Liver (tissue), 9 donors: ENCODE results near the gene NOTCH1. TPM values are rescaled to one million over a fixed set of nuclear protein-coding genes. Genes with fewer than 3 reads are reported as not detected.

Experiments
- DNase-seq: peaks from one replicate; pipeline ENCODE4 v3.0.0-alpha.2; 2017; ENCODE audit warnings: low spot score
- H3K27ac ChIP-seq, 2 donors: one replicate each; pipeline ENCODE4 v1.7.0; 2013; ENCODE audit warnings: inconsistent platforms in 2 of 2, low read length in 2 of 2, control low read depth in 1 of 2, low read depth in 1 of 2, mild to moderate bottlenecking in 1 of 2
- H3K27me3 ChIP-seq, 4 donors: one replicate each; pipeline versions ENCODE4 v1.6.1 to v1.7.0; 2013; ENCODE audit warnings: low read length in 3 of 4, inconsistent platforms in 1 of 4, mild to moderate bottlenecking in 1 of 4, moderate library complexity in 1 of 4; ENCODE audit not compliant: control insufficient read depth in 4 of 4, insufficient read depth in 4 of 4
- H3K36me3 ChIP-seq, 4 donors: one replicate each; pipeline versions ENCODE4 v1.6.1 to v1.7.0; 2013; ENCODE audit warnings: low read length in 3 of 4, mild to moderate bottlenecking in 3 of 4, low read depth in 1 of 4, moderate library complexity in 1 of 4; ENCODE audit not compliant: control insufficient read depth in 4 of 4, insufficient read depth in 3 of 4
- H3K4me1 ChIP-seq, 4 donors: one replicate each; pipeline versions ENCODE4 v1.6.1 to v1.7.0; 2013; ENCODE audit warnings: low read length in 3 of 4, mild to moderate bottlenecking in 3 of 4, moderate library complexity in 1 of 4; ENCODE audit not compliant: control insufficient read depth in 4 of 4, insufficient read depth in 4 of 4
- H3K4me3 ChIP-seq, 3 donors: one replicate each; pipeline versions ENCODE4 v1.6.1 to v1.7.0; 2013; ENCODE audit warnings: low read length in 3 of 3, control low read depth in 1 of 3, low read depth in 1 of 3, mild to moderate bottlenecking in 1 of 3
- H3K9ac ChIP-seq, 2 donors: one replicate each; pipeline ENCODE4 v1.7.0; 2013; ENCODE audit warnings: low read length in 2 of 2, mild to moderate bottlenecking in 2 of 2, moderate library complexity in 2 of 2, control low read depth in 1 of 2, low read depth in 1 of 2
- H3K9me3 ChIP-seq, 4 donors: one replicate each; pipeline versions ENCODE4 v1.6.1 to v1.7.0; 2013; ENCODE audit warnings: low read length in 3 of 4; ENCODE audit not compliant: control insufficient read depth in 4 of 4
- EGR1 ChIP-seq, 2 donors: IDR thresholded peaks; 2 replicates each; pipeline ENCODE4 v1.6.1; 2016 to 2018; ENCODE audit warnings: antibody characterized with exemption in 2 of 2, low read depth in 2 of 2
- FOXA1 ChIP-seq: IDR thresholded peaks from 2 replicates; pipeline ENCODE4 v1.6.1; 2016; ENCODE audit warnings: antibody characterized with exemption
- FOXA2 ChIP-seq: IDR thresholded peaks from 2 replicates; pipeline ENCODE4 v1.6.1; 2016; ENCODE audit warnings: antibody characterized with exemption
- GABPA ChIP-seq, 2 donors: IDR thresholded peaks in 1 of 2; conservative IDR thresholded peaks in 1 of 2; 2 replicates each; pipeline ENCODE4 v1.6.1; 2016; ENCODE audit warnings: antibody characterized with exemption in 2 of 2, mild to moderate bottlenecking in 1 of 2, moderate library complexity in 1 of 2
- HNF4A ChIP-seq, 2 donors: conservative IDR thresholded peaks; 2 replicates each; pipeline ENCODE4 v1.6.1; 2016; ENCODE audit warnings: antibody characterized with exemption in 2 of 2, mild to moderate bottlenecking in 2 of 2
- HNF4G ChIP-seq: IDR thresholded peaks from 2 replicates; pipeline ENCODE4 v1.6.1; 2016; ENCODE audit warnings: antibody characterized with exemption
- JUND ChIP-seq, 2 donors: IDR thresholded peaks; 2 replicates each; pipeline ENCODE4 v1.6.1; 2016; ENCODE audit warnings: antibody characterized with exemption in 2 of 2
- NR2F2 ChIP-seq: IDR thresholded peaks from 2 replicates; pipeline ENCODE4 v1.6.1; 2016; ENCODE audit warnings: antibody characterized with exemption
- RXRA ChIP-seq, 2 donors: IDR thresholded peaks; 2 replicates each; pipeline ENCODE4 v1.6.1; 2017 to 2018; ENCODE audit warnings: antibody characterized with exemption in 2 of 2, mild to moderate bottlenecking in 1 of 2
- SP1 ChIP-seq: IDR thresholded peaks from 2 replicates; pipeline ENCODE4 v1.6.1; 2018; ENCODE audit warnings: antibody characterized with exemption, mild to moderate bottlenecking
- YY1 ChIP-seq: IDR thresholded peaks from 2 replicates; pipeline ENCODE4 v1.6.1; 2016; ENCODE audit warnings: antibody characterized with exemption, mild to moderate bottlenecking
- WGBS: extraction: QIAGEN DNeasy Blood & Tissue Kit; methylation state at CpG from one replicate; pipeline ENCODE4 v1.1.7; 2013; 5-methylcytosine and 5-hydroxymethylcytosine counted together
- polyA plus RNA-seq, 2 donors: library from polyadenylated mRNA; stranded (reverse) in 1 of 2; unstranded in 1 of 2; fragments of 200-250 nt in 1 of 2; fragments of >200 nt in 1 of 2; fragmentation: Nextera tagmentation in 1 of 2; extraction: Ambion mirVana in 1 of 2; gene quantifications; one replicate each; pipeline versions ENCODE4 v1.2.1 to v1.2.3, GENCODE V29; 2013 to 2015
- total RNA-seq, 2 donors: library from RNA; depleted of rRNA; stranded (reverse); fragments of >200 nt; gene quantifications; one replicate each; pipeline ENCODE4 v1.2.3, GENCODE V29; 2014
- TF ChIP-seq, protein P1 (sequence below): IDR thresholded peaks from 2 replicates; pipeline ENCODE4 v1.6.1; 2016; ENCODE audit warnings: antibody characterized with exemption
- TF ChIP-seq, protein P2 (sequence below): IDR thresholded peaks from 2 replicates; pipeline ENCODE4 v1.6.1; 2016; ENCODE audit warnings: antibody characterized with exemption
- TF ChIP-seq, protein P3 (sequence below): fragments of 150-350 bp; IDR thresholded peaks from 2 replicates; pipeline ENCODE4 v1.5.1; 2017; ENCODE audit warnings: improper control_type of control experiment, low read depth, low read length; ENCODE audit not compliant: missing input control
- TF ChIP-seq, protein P4 (sequence below): IDR thresholded peaks from 2 replicates; pipeline ENCODE4 v1.6.1; 2016; ENCODE audit warnings: antibody characterized with exemption
- TF ChIP-seq, protein P5 (sequence below): IDR thresholded peaks from 2 replicates; pipeline ENCODE4 v1.6.1; 2016; ENCODE audit warnings: antibody characterized with exemption, mild to moderate bottlenecking
- donor health status: healthy.
- donor health status: healthy.
- donor health status: healthy.
- donor health status: healthy.
- donor health status: healthy.

The NOTCH1 gene
- total and polyA plus RNA-seq, 4 donors, result 2.4 to 22.3 (median 8.5) TPM

DNA sequence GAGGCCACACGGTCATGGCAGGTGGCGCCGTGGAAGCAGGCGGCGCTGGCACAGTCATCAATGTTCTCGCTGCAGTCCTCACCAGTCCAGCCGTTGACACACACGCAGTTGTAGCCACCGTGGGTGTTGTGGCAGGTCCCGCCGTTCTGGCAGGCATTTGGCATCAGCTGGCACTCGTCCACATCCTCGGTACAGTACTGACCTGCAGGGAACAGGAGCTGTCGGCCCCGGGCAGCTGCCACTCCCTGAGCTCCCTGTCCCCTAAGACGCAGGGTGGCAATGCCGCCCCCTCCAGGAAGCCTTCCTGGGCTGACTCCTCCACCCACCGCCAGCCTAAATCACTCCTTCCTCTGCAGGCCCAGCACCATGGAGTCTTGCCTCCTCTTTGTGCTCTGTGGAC, 27.2 kb downstream of the NOTCH1 start:
- no peak overlapping the region for H3K27ac ChIP-seq

DNA sequence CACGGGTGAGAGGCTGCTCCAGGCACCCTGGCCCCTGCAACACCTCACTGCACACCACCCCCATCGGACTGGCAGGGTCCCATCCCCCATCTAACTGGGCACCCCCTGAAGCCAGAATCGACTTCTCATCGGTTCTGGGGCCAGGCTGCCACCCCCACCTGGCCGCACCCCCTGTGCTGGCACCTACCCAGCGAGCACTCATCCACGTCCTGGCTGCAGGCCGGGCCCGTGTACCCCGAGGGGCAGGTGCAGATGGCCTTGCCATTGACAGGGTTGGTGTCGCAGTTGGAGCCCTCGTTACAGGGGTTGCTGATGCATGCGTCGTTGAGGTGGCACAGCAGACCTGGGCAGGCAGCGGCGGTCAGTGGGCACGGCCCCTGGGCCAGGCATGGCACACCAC, 27.9 kb downstream of the NOTCH1 start:
- Histone ChIP-seq H3K27me3 (no peaks in the 10 kb centered on the region), H3K4me1 (peaks cover 33 to 69% (median 52%) of the 10 kb centered on the region in 4 donors), H3K4me3 (no peak overlapping the region), H3K36me3 (peaks cover 0 to 35% (median 16%) of the 10 kb centered on the region in 4 donors), H3K27ac (no peak overlapping the region), H3K9me3 (no peaks in the 10 kb centered on the region), H3K9ac (no peak overlapping the region)
- 91% methylated on average over 17 of the region's 17 CpGs for WGBS
- no peak for DNase-seq
- TF ChIP-seq GABPA (IDR thresholded peaks at IDR 0.05 in 1 of 2, conservative IDR thresholded peaks at IDR 0.05 in 1 of 2) (no peak), JUND (IDR thresholded peaks at IDR 0.05) (no peak), EGR1 (IDR thresholded peaks at IDR 0.05; ENCODE audit: low read depth in 2 of 2) (no peak), RXRA (IDR thresholded peaks at IDR 0.05) (no peak), HNF4A (conservative IDR thresholded peaks at IDR 0.05) (no peak), YY1 (no peak)
- TF ChIP-seq, protein P1, sequence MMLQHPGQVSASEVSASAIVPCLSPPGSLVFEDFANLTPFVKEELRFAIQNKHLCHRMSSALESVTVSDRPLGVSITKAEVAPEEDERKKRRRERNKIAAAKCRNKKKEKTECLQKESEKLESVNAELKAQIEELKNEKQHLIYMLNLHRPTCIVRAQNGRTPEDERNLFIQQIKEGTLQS, result no peak
- TF ChIP-seq, protein P2, sequence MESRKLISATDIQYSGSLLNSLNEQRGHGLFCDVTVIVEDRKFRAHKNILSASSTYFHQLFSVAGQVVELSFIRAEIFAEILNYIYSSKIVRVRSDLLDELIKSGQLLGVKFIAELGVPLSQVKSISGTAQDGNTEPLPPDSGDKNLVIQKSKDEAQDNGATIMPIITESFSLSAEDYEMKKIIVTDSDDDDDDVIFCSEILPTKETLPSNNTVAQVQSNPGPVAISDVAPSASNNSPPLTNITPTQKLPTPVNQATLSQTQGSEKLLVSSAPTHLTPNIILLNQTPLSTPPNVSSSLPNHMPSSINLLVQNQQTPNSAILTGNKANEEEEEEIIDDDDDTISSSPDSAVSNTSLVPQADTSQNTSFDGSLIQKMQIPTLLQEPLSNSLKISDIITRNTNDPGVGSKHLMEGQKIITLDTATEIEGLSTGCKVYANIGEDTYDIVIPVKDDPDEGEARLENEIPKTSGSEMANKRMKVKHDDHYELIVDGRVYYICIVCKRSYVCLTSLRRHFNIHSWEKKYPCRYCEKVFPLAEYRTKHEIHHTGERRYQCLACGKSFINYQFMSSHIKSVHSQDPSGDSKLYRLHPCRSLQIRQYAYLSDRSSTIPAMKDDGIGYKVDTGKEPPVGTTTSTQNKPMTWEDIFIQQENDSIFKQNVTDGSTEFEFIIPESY, result no peak

More for the DNA sequence above, 27.2 kb downstream of the NOTCH1 start:
- H3K4me3 ChIP-seq, result no peak overlapping the region
- peaks cover 0 to 30% (median 15%) of the 10 kb centered on the region in 4 donors for H3K36me3 ChIP-seq
- H3K4me1 ChIP-seq, result peaks cover 34 to 75% (median 55%) of the 10 kb centered on the region in 4 donors
- H3K9ac ChIP-seq, result no peak overlapping the region
- 48% methylated on average over 18 of the region's 18 CpGs for WGBS
- TF ChIP-seq SP1 (no peak), FOXA2 (no peak), GABPA (IDR thresholded peaks at IDR 0.05 in 1 of 2, conservative IDR thresholded peaks at IDR 0.05 in 1 of 2) (no peak), NR2F2 (no peak), HNF4A (conservative IDR thresholded peaks at IDR 0.05) (no peak), FOXA1 (no peak), YY1 (no peak), JUND (IDR thresholded peaks at IDR 0.05) (no peak), EGR1 (IDR thresholded peaks at IDR 0.05; ENCODE audit: low read depth in 2 of 2) (no peak), RXRA (IDR thresholded peaks at IDR 0.05) (no peak), HNF4G (no peak)
- TF ChIP-seq, protein P3, sequence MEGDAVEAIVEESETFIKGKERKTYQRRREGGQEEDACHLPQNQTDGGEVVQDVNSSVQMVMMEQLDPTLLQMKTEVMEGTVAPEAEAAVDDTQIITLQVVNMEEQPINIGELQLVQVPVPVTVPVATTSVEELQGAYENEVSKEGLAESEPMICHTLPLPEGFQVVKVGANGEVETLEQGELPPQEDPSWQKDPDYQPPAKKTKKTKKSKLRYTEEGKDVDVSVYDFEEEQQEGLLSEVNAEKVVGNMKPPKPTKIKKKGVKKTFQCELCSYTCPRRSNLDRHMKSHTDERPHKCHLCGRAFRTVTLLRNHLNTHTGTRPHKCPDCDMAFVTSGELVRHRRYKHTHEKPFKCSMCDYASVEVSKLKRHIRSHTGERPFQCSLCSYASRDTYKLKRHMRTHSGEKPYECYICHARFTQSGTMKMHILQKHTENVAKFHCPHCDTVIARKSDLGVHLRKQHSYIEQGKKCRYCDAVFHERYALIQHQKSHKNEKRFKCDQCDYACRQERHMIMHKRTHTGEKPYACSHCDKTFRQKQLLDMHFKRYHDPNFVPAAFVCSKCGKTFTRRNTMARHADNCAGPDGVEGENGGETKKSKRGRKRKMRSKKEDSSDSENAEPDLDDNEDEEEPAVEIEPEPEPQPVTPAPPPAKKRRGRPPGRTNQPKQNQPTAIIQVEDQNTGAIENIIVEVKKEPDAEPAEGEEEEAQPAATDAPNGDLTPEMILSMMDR, result no peak
- TF ChIP-seq, protein P2, result no peak
- TF ChIP-seq, protein P4, sequence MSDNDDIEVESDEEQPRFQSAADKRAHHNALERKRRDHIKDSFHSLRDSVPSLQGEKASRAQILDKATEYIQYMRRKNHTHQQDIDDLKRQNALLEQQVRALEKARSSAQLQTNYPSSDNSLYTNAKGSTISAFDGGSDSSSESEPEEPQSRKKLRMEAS, result no peak
- TF ChIP-seq, protein P5, sequence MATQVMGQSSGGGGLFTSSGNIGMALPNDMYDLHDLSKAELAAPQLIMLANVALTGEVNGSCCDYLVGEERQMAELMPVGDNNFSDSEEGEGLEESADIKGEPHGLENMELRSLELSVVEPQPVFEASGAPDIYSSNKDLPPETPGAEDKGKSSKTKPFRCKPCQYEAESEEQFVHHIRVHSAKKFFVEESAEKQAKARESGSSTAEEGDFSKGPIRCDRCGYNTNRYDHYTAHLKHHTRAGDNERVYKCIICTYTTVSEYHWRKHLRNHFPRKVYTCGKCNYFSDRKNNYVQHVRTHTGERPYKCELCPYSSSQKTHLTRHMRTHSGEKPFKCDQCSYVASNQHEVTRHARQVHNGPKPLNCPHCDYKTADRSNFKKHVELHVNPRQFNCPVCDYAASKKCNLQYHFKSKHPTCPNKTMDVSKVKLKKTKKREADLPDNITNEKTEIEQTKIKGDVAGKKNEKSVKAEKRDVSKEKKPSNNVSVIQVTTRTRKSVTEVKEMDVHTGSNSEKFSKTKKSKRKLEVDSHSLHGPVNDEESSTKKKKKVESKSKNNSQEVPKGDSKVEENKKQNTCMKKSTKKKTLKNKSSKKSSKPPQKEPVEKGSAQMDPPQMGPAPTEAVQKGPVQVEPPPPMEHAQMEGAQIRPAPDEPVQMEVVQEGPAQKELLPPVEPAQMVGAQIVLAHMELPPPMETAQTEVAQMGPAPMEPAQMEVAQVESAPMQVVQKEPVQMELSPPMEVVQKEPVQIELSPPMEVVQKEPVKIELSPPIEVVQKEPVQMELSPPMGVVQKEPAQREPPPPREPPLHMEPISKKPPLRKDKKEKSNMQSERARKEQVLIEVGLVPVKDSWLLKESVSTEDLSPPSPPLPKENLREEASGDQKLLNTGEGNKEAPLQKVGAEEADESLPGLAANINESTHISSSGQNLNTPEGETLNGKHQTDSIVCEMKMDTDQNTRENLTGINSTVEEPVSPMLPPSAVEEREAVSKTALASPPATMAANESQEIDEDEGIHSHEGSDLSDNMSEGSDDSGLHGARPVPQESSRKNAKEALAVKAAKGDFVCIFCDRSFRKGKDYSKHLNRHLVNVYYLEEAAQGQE, result no peak
- TF ChIP-seq, protein P1, result no peak
- H3K9me3 ChIP-seq, result no peaks in the 10 kb centered on the region
- no peak for DNase-seq
- no peaks in the 10 kb centered on the region for H3K27me3 ChIP-seq
